Common myeloid progenitor, CD34-positive (primary cell): ENCODE results near the gene ANKRD10.
A peak's percentile ranks its signal among the peaks of the same experiment; 100 is the strongest.

Experiments used
- CTCF ChIA-PET: fragments of 350-600 bp; sonication (Branson Sonifier 250); formaldehyde crosslinking; loops from one replicate; lab custom pipeline; 2021; ENCODE audit warnings: antibody characterized with exemption; lab: Charles Lee
- POLR2A ChIA-PET: fragments of 350-600 bp; sonication (Branson Sonifier 250); formaldehyde crosslinking; loops from one replicate; lab custom pipeline; 2021; ENCODE audit warnings: antibody characterized with exemption; lab: Charles Lee
- DNase-seq, 3 donors: peaks; one replicate each; pipeline versions ENCODE4 v3.0.0 to v3.0.0-alpha.2; 2013
- H3K27ac ChIP-seq, 2 experiments: 1 replicate in 1 of 2; 2 replicates in 1 of 2; pipeline ENCODE4 v1.7.0; 2013; ENCODE audit warnings: inconsistent platforms in 2 of 2, low read length in 2 of 2, mild to moderate bottlenecking in 2 of 2, low read depth in 1 of 2, moderate library complexity in 1 of 2; ENCODE audit not compliant: severe bottlenecking in 2 of 2, insufficient read depth in 1 of 2, poor library complexity in 1 of 2
- H3K27me3 ChIP-seq, 5 experiments: replicated peaks in 2 of 5; 1 replicate in 3 of 5; 2 replicates in 2 of 5; pipeline versions ENCODE4 v1.6.1 to v1.7.0; 2013; ENCODE audit warnings: low read length in 4 of 5, mild to moderate bottlenecking in 2 of 5, moderate library complexity in 2 of 5, inconsistent platforms in 1 of 5; ENCODE audit not compliant: insufficient read depth in 5 of 5, control insufficient read depth in 4 of 5
- H3K36me3 ChIP-seq, 4 experiments: 1 replicate in 2 of 4; 2 replicates in 2 of 4; pipeline versions ENCODE4 v1.6.1 to v1.7.0; 2013; ENCODE audit warnings: low read length in 3 of 4, control low read depth in 1 of 4, mild to moderate bottlenecking in 1 of 4; ENCODE audit not compliant: control insufficient read depth in 4 of 4, insufficient read depth in 4 of 4
- H3K4me1 ChIP-seq, 4 experiments: 1 replicate in 3 of 4; 2 replicates in 1 of 4; pipeline versions ENCODE4 v1.6.1 to v1.7.1; 2013; ENCODE audit warnings: low read length in 3 of 4, mild to moderate bottlenecking in 3 of 4, control low read depth in 1 of 4, inconsistent platforms in 1 of 4, moderate library complexity in 1 of 4; ENCODE audit not compliant: control insufficient read depth in 4 of 4, insufficient read depth in 4 of 4; ENCODE audit errors: control extremely low read depth in 1 of 4
- H3K4me3 ChIP-seq, 7 experiments: 1 replicate in 4 of 7; 2 replicates in 3 of 7; pipeline versions ENCODE4 v1.5.1 to v1.7.0; 2013; ENCODE audit warnings: mild to moderate bottlenecking in 7 of 7, low read length in 6 of 7, moderate library complexity in 6 of 7, inconsistent platforms in 2 of 7, low read depth in 2 of 7, control low read depth in 1 of 7; ENCODE audit not compliant: insufficient read depth in 4 of 7, control insufficient read depth in 1 of 7; ENCODE audit errors: extremely low read depth in 1 of 7
- H3K9me3 ChIP-seq, 5 experiments: 1 replicate in 4 of 5; 2 replicates in 1 of 5; pipeline versions ENCODE4 v1.6.1 to v1.7.1; 2013; ENCODE audit warnings: low read length in 4 of 5, mild to moderate bottlenecking in 2 of 5, inconsistent platforms in 1 of 5, low read depth in 1 of 5, moderate library complexity in 1 of 5; ENCODE audit not compliant: control insufficient read depth in 4 of 5, insufficient read depth in 2 of 5; ENCODE audit errors: control extremely low read depth in 1 of 5
- WGBS: methylation state at CpG from one replicate; pipeline ENCODE4 v1.1.5; 2013; ENCODE audit not compliant: insufficient coverage; 5-methylcytosine and 5-hydroxymethylcytosine counted together

Gene ANKRD10

DNA sequence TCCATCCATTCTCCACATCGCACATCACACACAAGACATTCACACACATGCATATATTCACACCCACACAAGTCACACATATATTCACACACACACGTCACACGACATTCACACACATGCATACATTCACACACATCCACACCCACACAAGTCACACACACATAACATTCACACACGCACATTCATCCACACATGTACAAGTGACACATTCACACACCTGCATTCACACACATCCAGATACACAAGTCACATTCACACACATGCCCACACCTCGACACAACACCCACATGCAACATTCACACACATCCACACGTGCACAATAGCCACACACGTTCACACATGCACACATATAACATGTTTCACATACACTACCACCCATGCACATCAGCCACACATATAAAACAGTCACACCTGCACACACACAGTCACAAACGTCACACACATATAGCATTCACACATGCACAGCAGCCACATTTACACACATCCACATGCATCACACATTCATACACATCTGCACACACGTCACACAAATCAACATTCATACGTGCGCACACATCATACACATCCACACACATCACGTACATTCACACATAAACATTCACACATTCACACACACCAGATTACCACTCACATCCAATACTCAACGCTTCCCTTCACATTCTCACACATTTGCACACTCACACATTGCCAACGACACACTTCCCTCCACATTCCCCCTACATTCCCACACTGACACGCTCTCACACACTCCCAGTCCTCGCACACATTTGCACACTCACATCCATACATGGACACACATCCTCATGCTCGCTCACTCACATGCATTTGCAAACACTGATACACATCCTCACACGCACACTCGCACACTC, 41.0 kb downstream of the ANKRD10 start:
- CTCF ChIA-PET: no interaction called here
- Histone ChIP-seq H3K4me1 (peaks cover 3 to 26% (median 17%) of the 10 kb centered on the region in 4 experiments), H3K4me3 (peak overlapping the region in 4 of 7 experiments; percentile 33 to 60 (median 48)), H3K27ac (no peak overlapping the region), H3K9me3 (peaks cover 0 to 4% (median 0%) of the 10 kb centered on the region in 5 experiments), H3K36me3 (no peaks in the 10 kb centered on the region), H3K27me3 (peaks cover 0 to 54% (median 7%) of the 10 kb centered on the region in 5 experiments)
- POLR2A ChIA-PET: no interaction called here
- no peak for DNase-seq
- WGBS: 70% methylated on average over 18 of the region's 19 CpGs

DNA sequence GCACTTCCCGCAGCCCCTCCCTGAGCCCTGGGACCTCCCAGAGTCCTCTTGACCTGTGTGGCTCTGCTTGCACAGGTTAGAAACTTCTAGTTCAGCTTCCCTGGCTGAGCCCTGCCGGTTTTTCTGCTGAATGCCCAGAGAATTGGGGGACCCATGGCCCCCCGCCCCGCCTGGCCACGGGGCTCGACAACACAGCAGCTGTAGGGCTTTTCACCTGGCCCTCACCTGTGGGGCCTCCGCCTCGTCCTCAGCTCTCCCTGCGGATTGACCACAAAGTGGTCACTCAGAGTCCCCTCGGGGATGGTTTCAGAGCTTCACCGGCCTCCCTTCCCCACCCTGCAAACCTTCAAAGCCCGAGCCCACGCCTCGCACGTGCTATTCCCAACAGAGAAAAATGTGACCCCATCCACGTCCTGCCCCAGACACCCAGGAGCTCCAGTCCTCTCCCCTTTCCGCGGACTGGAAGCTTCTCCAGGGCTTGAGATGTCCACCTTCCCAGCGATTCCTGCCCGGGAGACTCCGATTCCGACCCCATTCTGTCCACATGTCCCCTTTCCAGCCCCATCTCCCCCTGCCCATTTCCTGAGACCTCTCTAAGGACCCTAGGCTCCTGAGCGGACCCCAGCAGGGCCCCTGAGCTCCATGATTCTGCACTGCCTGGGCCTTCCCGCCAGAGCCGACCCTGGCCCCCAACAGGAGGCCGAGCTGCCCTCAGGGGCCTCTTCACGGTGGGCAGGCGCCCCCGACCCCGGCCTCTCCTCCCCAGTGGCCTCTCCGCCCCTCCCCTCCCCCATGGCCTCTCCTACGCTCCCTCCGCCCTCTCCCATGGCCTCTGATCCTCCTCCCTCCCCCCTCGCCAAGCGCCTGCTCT, 41.9 kb downstream of the ANKRD10 start:
- no peak overlapping the region for H3K27ac ChIP-seq
- H3K9me3 ChIP-seq: peaks cover 0 to 4% (median 0%) of the 10 kb centered on the region in 5 experiments
- no peak overlapping the region for H3K4me3 ChIP-seq
- no peak for DNase-seq
- peaks cover 3 to 26% (median 17%) of the 10 kb centered on the region in 4 experiments for H3K4me1 ChIP-seq
- POLR2A ChIA-PET: no interaction called here
- CTCF ChIA-PET: interaction anchor here (1.2 to 1.4 kb wide), 2 partner anchors 11 to 16 kb away, joined by 3 to 5 read pairs; no protein-coding TSS in a partner anchor
- WGBS: 90% methylated on average over 25 of the region's 35 CpGs
- no peaks in the 10 kb centered on the region for H3K36me3 ChIP-seq
- H3K27me3 ChIP-seq: peaks cover 1 to 61% (median 7%) of the 10 kb centered on the region in 5 experiments

DNA sequence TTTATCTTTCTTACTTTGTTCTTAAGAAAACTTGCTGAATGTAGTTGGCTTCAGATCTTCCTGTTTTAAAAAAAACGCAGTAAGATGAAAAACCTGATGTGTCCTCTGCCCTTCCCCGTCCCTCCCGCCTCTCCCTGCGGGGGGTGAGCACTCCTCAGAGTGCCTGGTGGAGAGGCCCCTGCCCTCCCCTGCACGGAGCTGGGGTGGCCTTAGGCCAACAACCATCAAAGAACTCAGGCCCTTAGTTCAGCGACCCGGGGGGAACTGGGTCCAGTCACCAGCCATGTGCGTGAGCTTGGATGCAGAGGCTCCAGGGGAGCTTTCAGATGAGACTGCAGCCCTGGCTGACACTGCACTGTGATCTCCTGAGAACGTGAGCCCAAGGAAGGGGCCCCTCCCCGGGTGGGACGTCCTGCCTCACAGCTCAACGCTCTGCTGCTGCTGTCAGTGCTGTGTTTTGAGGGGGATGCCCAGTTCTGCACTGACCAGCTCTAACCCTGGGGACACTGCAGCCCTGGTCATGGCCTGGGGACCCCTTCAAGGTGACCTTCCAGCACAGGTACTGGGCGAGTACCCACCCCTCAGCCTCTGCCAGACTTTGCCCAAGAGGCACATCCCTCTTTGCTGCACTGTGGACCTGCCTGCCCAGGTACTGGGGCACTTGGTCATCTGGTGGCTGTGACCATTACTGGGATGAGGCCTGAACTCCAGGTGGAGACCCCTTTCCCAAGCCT, 42.7 kb downstream of the ANKRD10 start:
- Histone ChIP-seq H3K9me3 (peaks cover 0 to 7% (median 0%) of the 10 kb centered on the region in 5 experiments), H3K4me3 (no peak overlapping the region), H3K27me3 (peaks cover 2 to 69% (median 7%) of the 10 kb centered on the region in 5 experiments), H3K4me1 (peaks cover 3 to 26% (median 17%) of the 10 kb centered on the region in 4 experiments), H3K36me3 (no peaks in the 10 kb centered on the region), H3K27ac (no peak overlapping the region)
- DNase-seq: no peak
- 87% methylated on average over 13 of the region's 13 CpGs for WGBS
- ChIA-PET CTCF (interaction anchor here (1.2 to 1.4 kb wide), 2 partner anchors 10 to 15 kb away, joined by 3 to 5 read pairs; no protein-coding TSS in a partner anchor), POLR2A (no interaction called here)

DNA sequence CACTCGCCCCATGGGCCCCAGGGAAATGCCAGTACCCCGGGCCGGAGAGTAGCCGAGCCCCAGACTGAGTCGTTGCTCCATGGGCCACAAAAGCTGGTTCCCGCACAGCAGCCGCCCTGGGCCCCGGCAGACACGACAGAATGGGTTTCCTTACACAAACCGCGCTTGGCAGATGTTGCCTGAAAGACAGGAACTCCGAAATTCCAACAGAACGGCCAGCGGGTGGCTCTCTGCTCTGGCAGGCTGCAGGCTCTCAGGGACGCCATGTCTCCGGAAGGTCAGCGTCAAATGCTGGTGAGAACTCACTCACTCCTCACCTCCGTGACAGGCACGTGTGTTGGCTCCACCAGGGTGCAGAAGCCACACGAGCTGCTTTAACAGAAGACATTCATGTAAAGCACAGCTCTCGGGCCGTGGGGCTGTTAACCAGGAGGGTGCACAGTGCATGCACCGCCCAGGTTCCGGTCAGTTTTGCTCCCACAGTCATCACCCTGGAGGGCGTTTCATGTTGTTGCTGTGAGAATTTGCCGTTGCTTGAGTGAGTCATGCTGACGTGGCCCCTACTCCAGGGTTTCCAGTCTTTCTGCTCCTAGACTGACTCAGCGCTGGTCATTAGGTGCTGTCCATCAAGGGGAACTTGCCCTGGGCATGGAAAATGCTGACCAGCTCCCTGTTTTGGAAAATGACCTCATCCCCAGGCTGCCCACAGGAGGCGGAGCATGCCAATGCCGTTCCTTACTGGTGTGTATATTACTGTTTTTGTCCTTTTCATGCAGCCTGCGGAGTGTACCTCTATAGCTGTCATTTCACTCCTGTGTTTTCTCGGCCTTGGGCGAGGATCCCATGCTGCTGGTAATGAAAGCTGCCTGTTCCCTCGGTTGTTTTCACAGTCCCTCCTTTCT, 44.8 kb downstream of the ANKRD10 start:
- DNase-seq: peak in 2 of 3 donors; percentile 57 to 60

DNA sequence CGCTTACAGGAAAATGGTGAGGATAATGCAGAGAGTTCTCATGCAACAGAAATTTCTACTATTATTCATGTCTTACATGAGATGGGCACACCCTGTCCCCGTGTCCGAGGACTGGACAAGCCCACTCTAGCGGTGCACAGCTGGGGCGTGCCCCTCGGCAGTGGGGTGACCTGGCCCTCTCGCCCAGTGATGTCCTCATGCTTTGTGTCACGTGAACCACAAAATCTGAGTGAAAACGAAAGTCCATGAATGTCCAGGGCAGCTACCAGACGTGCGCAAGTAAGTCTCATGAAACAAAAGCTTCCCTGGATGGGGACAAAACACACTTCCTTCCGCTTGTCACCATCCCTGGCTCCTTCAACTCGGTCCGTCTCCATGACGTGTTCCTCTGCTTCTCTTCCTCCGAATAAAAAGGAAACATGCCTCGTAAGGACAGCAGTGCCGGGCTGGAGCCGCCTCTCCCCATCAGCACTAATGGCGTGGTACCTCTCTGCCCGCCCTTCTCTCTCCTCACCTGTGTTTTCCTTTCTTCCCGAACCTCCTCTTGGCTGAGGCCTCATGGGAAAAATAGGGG, 45.6 kb downstream of the ANKRD10 start:
- no peaks in the 10 kb centered on the region for H3K36me3 ChIP-seq
- DNase-seq: no peak
- 72% methylated on average over 22 of the region's 22 CpGs for WGBS
- peaks cover 5 to 71% (median 6%) of the 10 kb centered on the region in 5 experiments for H3K27me3 ChIP-seq
- peaks cover 0 to 7% (median 0%) of the 10 kb centered on the region in 5 experiments for H3K9me3 ChIP-seq
- peak overlapping the region in 3 of 7 experiments; percentile 15 to 63 (median 21) for H3K4me3 ChIP-seq
- ChIA-PET POLR2A (no interaction called here), CTCF (interaction anchor here (1.2 kb wide), 1 partner anchor 24 kb away, joined by 3 read pairs; no protein-coding TSS in a partner anchor)
- H3K4me1 ChIP-seq: peaks cover 0 to 16% (median 8%) of the 10 kb centered on the region in 4 experiments
- peak overlapping the region in 1 of 2 experiments; percentile 63 for H3K27ac ChIP-seq

More for the DNA sequence above, 44.8 kb downstream of the ANKRD10 start:
- H3K36me3 ChIP-seq: no peaks in the 10 kb centered on the region
- peaks cover 5 to 72% (median 6%) of the 10 kb centered on the region in 5 experiments for H3K27me3 ChIP-seq
- H3K4me3 ChIP-seq: peak overlapping the region in 3 of 7 experiments; percentile 21 to 63 (median 28)
- CTCF ChIA-PET: interaction anchor here (0.8 to 1.2 kb wide), 2 partner anchors 24 to 225 kb away, joined by 3 read pairs; no protein-coding TSS in a partner anchor
- peak overlapping the region in 1 of 2 experiments; percentile 63 for H3K27ac ChIP-seq
- WGBS: 41% methylated on average over 32 of the region's 34 CpGs
- peaks cover 0 to 7% (median 0%) of the 10 kb centered on the region in 5 experiments for H3K9me3 ChIP-seq
- POLR2A ChIA-PET: no interaction called here
- peaks cover 3 to 22% (median 15%) of the 10 kb centered on the region in 4 experiments for H3K4me1 ChIP-seq
